GM19238 (cell line): Measurements from ENCODE around the gene TACR1.
A peak's percentile ranks its signal among the peaks of the same experiment; 100 is the strongest.

Source experiments
- DNase-seq: peaks from one replicate; pipeline ENCODE4 v3.0.0; 2011; ENCODE audit warnings: low spot score; ENCODE audit not compliant: insufficient read length

TACR1 gene

GRCh38 chr2:75054296-75054695 is 145.0 kb downstream of the TACR1 start:
- DNase-seq = no peak

DNA sequence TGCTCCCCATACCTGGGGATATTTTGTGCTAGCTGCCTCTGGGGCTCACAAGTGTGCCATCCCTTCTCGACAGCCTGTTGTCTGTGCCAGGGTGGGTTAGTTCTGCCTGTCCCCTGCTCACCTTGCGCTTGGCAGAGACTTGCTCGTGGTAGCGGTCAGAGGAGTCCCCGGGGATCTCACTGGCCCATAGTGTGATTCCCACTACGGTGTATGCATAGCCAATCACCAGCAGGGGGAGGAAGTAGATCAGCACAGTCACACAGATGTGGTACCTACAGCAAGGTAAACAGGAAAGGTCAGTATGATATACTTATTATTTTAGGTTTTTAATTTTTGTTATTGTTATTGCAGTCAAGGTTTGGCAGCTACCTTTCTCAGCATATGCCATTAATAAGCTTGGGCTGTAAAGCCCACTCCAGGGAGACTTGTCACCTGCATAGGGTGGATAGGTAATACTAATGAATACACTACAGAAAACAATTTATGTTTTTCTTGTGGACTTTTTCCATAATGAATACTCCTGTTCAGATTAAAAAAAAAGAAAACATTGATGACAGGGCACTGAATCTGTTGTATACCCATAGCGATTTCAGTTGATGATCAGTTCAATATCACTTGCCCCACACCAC is 145.7 kb downstream of the TACR1 start:
- peak; percentile 23 for DNase-seq

DNA sequence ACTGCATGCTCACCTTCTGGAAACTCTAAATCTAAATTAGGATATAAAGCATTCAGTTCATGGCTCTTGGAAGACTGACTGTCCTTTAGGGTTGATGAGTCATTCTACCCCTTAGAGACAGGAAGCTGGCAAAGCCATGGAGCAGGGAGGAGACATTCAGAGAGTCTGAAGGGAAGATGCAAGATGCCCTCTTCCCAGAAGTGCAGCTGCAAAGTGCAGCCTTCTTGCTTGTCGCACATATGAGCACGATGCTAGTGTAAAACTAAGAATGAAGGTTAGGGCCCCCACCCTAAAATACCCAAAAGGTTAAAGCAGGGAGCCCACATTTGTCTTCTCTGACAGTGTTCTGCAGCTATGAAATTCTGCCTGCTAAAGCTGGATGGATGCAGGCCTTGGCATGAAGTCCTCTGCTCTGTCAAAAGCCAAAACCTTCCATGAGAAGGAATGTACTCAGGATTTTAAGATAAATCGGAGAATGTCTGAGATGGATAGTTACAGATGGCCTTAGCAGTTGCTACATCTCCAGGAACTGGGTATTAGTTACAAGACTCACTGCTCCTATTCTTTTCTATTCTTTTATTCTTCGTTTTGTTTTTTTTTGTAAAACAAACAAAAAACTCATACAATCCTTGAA is 151.2 kb downstream of the TACR1 start:
- DNase-seq = no peak

GRCh38 chr2:75047189-75047991 is 151.9 kb downstream of the TACR1 start:
- DNase-seq = no peak

DNA sequence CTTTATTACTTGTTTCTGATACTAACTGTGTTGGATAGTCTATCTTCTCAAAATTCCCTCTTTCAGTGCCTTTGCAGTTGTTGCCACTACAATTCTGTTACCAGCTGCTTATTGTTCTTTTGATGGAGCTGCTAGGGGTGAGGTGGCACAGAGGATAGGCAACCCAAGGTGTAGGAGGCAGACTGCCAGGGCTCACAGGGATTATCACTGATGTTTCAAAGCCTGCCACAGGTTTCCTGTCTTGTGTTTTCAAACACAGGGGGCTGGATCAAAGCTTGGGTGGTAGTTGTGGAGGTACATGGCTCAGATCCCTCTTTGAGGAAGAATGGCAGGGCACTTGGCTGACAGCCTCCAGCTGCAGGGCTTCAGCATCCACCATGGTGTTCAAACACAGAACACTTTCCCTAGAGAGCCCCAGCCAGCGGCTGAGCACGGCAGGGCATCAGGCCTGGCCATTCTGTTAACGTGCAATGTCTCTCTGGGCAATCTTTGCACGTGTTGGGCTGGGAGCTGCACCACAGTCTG is 153.7 kb downstream of the TACR1 start:
- DNase-seq = no peak

DNA sequence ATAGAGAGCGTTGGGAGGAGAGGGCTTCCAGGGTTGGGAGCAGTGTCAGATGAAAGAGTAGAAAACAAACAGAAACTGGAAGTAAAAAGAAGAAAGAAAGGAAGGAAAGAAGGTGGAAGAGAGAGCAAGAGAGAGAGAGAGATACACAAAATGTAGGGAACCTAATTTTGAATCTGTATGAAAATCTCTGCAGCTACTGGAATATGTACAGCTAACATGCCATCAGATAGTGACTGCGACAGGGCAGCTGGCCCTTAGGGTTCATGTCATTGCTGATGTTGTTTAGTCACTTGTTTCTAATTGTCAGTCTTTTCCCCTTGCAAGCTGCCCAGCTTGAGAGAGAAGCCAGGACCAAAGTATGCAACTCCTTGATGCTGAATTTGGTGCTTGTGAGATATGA is 155.0 kb downstream of the TACR1 start:
- no peak for DNase-seq

DNA sequence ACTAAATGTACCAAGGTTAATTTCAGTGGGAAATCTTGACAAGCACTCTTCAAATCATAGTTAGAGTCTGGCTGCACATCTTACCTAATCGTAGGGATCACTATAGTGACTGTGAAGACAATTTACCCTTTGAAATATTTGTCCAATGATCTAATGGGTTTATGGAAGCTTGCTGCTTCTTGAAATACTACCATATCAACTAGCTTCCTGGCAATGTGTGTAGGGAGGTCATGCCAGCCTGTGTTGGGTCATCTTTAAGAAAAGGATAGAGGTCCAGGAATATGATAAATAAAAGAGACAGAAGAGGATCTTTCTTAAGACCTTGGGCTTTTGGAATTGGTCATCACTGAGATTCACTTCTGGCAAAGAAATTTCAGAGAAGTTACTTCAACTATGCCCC is 156.5 kb downstream of the TACR1 start:
- no peak for DNase-seq

GRCh38 chr2:75041731-75042600 is 157.4 kb downstream of the TACR1 start:
- no peak for DNase-seq

GRCh38 chr2:75041226-75041625 is 158.1 kb downstream of the TACR1 start:
- no peak for DNase-seq

- DNase-seq = no peak
Observed at GRCh38 chr2:75035444-75036353, 163.6 kb downstream of the TACR1 start.

DNA sequence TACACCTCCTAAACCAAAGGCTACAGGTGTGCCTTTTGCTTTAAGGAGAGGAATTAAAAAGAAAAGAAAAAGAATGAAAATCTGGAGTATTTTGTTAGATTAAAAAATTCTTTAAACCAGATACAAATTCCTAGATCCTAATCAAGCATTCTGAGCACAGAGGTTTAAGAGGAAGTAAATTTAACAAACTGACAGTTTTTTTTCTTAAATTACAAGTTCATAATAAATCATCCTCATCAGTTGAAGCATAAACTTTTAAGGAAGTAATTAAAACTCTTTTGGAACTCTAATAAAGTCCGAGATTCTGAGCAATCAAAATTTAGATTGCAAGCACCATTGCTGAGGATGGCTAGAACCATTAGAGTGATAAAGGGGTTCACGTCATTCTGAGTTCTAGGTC is 165.8 kb downstream of the TACR1 start:
- no peak for DNase-seq

GRCh38 chr2:75031906-75032803 is 167.2 kb downstream of the TACR1 start:
- no peak for DNase-seq

GRCh38 chr2:75031171-75031570 is 168.1 kb downstream of the TACR1 start:
- no peak for DNase-seq

DNA sequence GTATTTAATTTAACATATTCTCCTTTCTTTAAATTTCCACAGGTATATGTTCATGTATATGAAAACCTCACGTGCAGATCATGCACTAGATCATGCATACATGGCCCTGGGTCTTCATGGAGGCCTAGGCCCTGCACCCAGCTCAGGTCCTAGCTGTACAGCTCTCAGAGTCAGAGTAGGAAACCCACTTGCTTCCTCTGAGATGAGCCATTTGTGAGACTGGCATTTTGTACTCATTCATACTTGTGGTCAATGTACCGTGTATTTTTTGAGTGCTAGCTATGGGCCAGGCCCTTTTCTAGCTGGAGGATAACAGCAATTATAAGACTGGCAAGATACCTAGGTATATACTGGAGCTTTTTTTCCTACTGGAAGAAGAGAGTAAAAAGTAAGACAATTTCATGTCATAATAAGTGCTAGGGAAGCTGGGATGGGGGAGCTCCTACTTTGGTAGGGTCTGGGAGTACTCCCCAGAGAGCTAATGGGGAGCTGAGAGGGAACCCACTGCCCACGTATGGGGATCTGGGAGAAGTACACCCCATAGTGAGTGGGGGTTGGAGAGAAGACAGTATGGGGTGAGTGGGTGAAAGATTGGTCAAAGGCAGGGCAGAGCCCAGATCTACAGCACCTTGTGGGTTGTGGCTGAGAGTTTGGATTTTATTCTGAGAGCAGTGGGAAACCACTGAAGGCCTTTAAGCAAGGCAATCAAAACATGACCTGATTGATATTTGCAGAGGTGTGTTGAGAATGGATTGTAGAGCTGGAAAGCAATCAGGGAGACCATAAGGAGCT is 168.9 kb downstream of the TACR1 start:
- no peak for DNase-seq

GRCh38 chr2:75027886-75028285 is 171.4 kb downstream of the TACR1 start:
- DNase-seq = no peak

DNA sequence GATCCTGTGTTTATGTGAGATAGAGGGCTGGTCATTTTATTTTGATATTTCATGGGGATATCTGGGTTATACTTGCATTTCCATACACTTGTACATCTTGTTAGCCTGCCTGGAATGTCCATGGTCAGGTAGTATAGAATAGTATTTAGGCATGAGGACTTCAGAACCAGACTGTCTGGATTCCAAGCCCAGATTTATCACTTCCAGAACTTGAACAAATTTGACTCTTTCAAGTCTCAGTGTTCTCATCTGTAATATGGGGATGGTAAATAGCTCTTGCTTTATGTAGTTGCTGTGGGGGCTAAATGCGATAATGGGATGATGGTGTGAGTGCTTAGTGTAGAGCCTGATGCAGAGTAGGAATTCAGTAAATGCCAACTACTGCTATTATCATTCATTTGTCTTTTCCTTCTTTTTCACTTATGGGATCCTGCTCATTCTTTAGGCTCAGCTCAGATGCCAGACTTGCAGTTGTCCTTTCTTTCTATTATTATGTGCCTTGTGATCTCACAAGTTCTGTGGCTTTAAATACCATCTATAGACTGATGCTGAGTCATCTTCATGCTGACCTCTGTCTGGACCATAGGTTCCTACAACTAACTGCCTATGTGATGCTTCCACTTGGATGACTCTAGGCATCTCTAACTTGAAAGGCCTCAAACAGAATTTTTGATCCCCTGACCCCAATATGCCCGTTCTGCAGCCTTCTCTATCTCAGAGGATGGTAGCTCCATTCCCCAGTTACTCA is 173.5 kb downstream of the TACR1 start:
- DNase-seq = no peak

- no peak for DNase-seq
Observed at GRCh38 chr2:75025216-75025615, 174.1 kb downstream of the TACR1 start.
